Gastrocnemius medialis (tissue), 4 donors: Measurements from ENCODE around the gene MDK. TPM values are rescaled to one million over a fixed set of nuclear protein-coding genes. Genes with fewer than 3 reads are reported as not detected.
A peak's percentile ranks its signal among the peaks of the same experiment; 100 is the strongest.

Experiments used
- ATAC-seq, 2 donors: fragments of 150-250 bp; one replicate each; pipeline ENCODE4 v1.9.1; 2016
- DNase-seq, 2 donors: peaks; one replicate each; pipeline ENCODE4 v3.0.0-alpha.2; 2019
- H3K27ac ChIP-seq, 4 donors: fragments of 200-600 bp; sonication (generic); 1 replicate in 1 of 4; 2 replicates in 3 of 4; pipeline ENCODE4 v1.5.1; 2016 to 2018; ENCODE audit warnings: mild to moderate bottlenecking in 2 of 4, moderate library complexity in 1 of 4
- H3K27me3 ChIP-seq, 3 donors: fragments of 200-600 bp; sonication (generic) in 2 of 3; 1 replicate in 1 of 3; 2 replicates in 2 of 3; pipeline versions ENCODE4 v1.5.1 to v1.6.0; 2016 to 2019; ENCODE audit warnings: mild to moderate bottlenecking in 1 of 3, moderate library complexity in 1 of 3
- H3K36me3 ChIP-seq, 2 donors: fragments of 200-600 bp; sonication (generic) in 1 of 2; one replicate each; pipeline ENCODE4 v1.5.1; 2017 to 2018
- H3K4me1 ChIP-seq, 2 donors: fragments of 200-600 bp; sonication (generic) in 1 of 2; one replicate each; pipeline ENCODE4 v1.5.1; 2016 to 2017; ENCODE audit warnings: mild to moderate bottlenecking in 2 of 2
- H3K4me3 ChIP-seq, 4 donors: fragments of 200-600 bp; sonication (generic) in 3 of 4; 1 replicate in 1 of 4; 2 replicates in 3 of 4; pipeline ENCODE4 v1.5.1; 2016 to 2019; ENCODE audit warnings: mild to moderate bottlenecking in 2 of 4
- H3K9me3 ChIP-seq, 3 donors: fragments of 200-600 bp; sonication (generic) in 2 of 3; 1 replicate in 1 of 3; 2 replicates in 2 of 3; pipeline ENCODE4 v1.5.1; 2016 to 2019
- CTCF ChIP-seq, 5 experiments: fragments of 450-650 bp in 3 of 5; fragments of 200-600 bp in 2 of 5; sonication (generic) in 2 of 5; IDR thresholded peaks in 4 of 5; conservative IDR thresholded peaks in 1 of 5; 1 replicate in 4 of 5; 2 replicates in 1 of 5; pipeline ENCODE4 v1.5.1; 2016 to 2019; ENCODE audit warnings: antibody characterized with exemption in 5 of 5, mild to moderate bottlenecking in 3 of 5, moderate library complexity in 3 of 5
- POLR2A ChIP-seq, 2 donors: fragments of 450-650 bp; IDR thresholded peaks; one replicate each; pipeline ENCODE4 v1.6.1; 2017; ENCODE audit warnings: antibody characterized with exemption in 2 of 2, mild to moderate bottlenecking in 2 of 2, moderate library complexity in 2 of 2
- in situ Hi-C, 4 donors: fragments of 200-750 bp; cut with MboI; loops; one replicate each; pipeline versions ENCODE4 v1.15.0 to v1.8.0; 2017; ENCODE audit warnings: low sequenced_read_pairs in 4 of 4
- intact Hi-C: fragments of 100-400 bp; cut with DNase I; formaldehyde crosslinking; loops from one replicate; pipeline ENCODE4 v1.15.1; 2023; ENCODE audit warnings: low total_unique reads
- total RNA-seq, 4 donors: library from RNA; depleted of rRNA; stranded (reverse); fragments of >200 nt; gene quantifications; one replicate each; pipeline versions ENCODE4 v1.1.0 to v1.2.3, GENCODE V29; 2016

The MDK gene
- total RNA-seq, 4 donors from 2014 or later, result 1.6 to 1.9 TPM; not detected in 2

DNA sequence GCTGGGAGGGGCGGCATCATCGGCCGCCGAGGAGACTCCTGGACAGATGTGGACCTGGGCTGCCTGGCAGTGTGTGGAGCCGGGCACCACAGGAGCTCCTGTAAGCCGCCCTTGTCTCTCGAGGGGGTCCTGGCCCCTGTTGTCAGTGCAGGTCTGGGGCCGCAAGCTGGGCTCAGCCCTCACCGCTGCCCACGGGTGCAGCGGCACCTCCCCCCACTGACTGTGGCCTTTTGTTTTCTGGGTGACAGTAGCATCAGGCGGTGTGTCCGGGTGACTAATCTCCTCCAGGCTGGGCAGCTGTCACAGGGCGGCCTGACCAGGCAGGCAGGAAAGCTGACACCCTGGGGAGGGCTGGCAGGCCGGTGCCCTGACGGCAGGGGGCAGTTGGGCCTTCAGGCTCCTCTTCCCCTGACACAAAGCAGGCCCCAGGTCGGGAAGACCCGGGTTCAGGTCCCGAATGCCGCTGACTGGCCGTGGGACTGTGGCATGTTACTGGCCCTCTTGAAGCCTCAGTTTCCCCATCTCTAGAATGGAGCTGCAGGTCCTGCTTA is 17.9 kb upstream of the MDK start:
- DNase-seq (peak; percentile 95 to 98), ATAC-seq (peak; percentile 63 to 69)
- Histone ChIP-seq H3K27ac (peak overlapping the region; percentile 98 to 100 (median 98)), H3K4me1 (peaks cover 69 to 74% of the 10 kb centered on the region in 2 donors), H3K9me3 (no peaks in the 10 kb centered on the region), H3K36me3 (peaks cover 0 to 8% of the 10 kb centered on the region in 2 donors), H3K27me3 (no peaks in the 10 kb centered on the region), H3K4me3 (peak overlapping the region; percentile 67 to 77 (median 74))
- in situ Hi-C loops (no loop called here), intact Hi-C loops (loop anchor here (1.0 to 10.0 kb wide), 4 partner anchors 16 to 1061 kb away; partner anchors contain the start of genes ARHGAP1, DGKZ, PACSIN3 and PSMC3)
- TF ChIP-seq POLR2A (IDR thresholded peaks at IDR 0.05) (peak; percentile 95 to 96), CTCF (IDR thresholded peaks at IDR 0.05 in 4 of 5, conservative IDR thresholded peaks at IDR 0.05 in 1 of 5) (peak; percentile 35 to 66 (median 62))

- TF ChIP-seq POLR2A (IDR thresholded peaks at IDR 0.05), result no peak
- TF ChIP-seq CTCF (IDR thresholded peaks at IDR 0.05 in 4 of 5, conservative IDR thresholded peaks at IDR 0.05 in 1 of 5), result no peak
- peaks cover 0 to 14% of the 10 kb centered on the region in 2 donors for H3K36me3 ChIP-seq
- intact Hi-C loops, result loop anchor here (5.0 to 10.0 kb wide), 3 partner anchors 338 to 1061 kb away; partner anchors contain the start of genes ARHGAP1, PACSIN3, PSMC3 and ZNF408
- peaks cover 69 to 74% of the 10 kb centered on the region in 2 donors for H3K4me1 ChIP-seq
- no peaks in the 10 kb centered on the region for H3K9me3 ChIP-seq
- no peak for DNase-seq
- in situ Hi-C loops, result no loop called here
- ATAC-seq, result no peak
- peak overlapping the region; percentile 98 to 100 (median 98) for H3K27ac ChIP-seq
- peak overlapping the region; percentile 15 to 77 (median 54) for H3K4me3 ChIP-seq
- H3K27me3 ChIP-seq, result no peaks in the 10 kb centered on the region
These were observed 17.4 kb upstream of the MDK start for GRCh38 chr11:46364056-46364455.

GRCh38 chr11:46364791-46365190 is 16.7 kb upstream of the MDK start:
- no peak for ATAC-seq
- TF ChIP-seq CTCF (IDR thresholded peaks at IDR 0.05 in 4 of 5, conservative IDR thresholded peaks at IDR 0.05 in 1 of 5), result no peak
- TF ChIP-seq POLR2A (IDR thresholded peaks at IDR 0.05), result no peak
- Histone ChIP-seq H3K36me3 (peaks cover 0 to 20% of the 10 kb centered on the region in 2 donors), H3K27me3 (no peaks in the 10 kb centered on the region), H3K27ac (peak overlapping the region; percentile 98 to 100 (median 98)), H3K4me1 (peaks cover 68 to 74% of the 10 kb centered on the region in 2 donors), H3K4me3 (no peak overlapping the region), H3K9me3 (no peaks in the 10 kb centered on the region)
- intact Hi-C loops (loop anchor here (5.0 to 10.0 kb wide), 3 partner anchors 338 to 1060 kb away; partner anchors contain the start of genes ARHGAP1, PACSIN3, PSMC3 and ZNF408), in situ Hi-C loops (no loop called here)
- DNase-seq, result no peak

- no peak for TF ChIP-seq POLR2A (IDR thresholded peaks at IDR 0.05)
- TF ChIP-seq CTCF (IDR thresholded peaks at IDR 0.05 in 4 of 5, conservative IDR thresholded peaks at IDR 0.05 in 1 of 5), result no peak
- intact Hi-C loops (loop anchor here (10.0 kb wide), 2 partner anchors 819 to 1059 kb away; partner anchors contain the start of genes PACSIN3 and PSMC3), in situ Hi-C loops (no loop called here)
- H3K4me3 ChIP-seq, result no peak overlapping the region
- H3K9me3 ChIP-seq, result no peaks in the 10 kb centered on the region
- peaks cover 0 to 35% of the 10 kb centered on the region in 2 donors for H3K36me3 ChIP-seq
- peaks cover 53 to 61% of the 10 kb centered on the region in 2 donors for H3K4me1 ChIP-seq
- H3K27me3 ChIP-seq, result no peaks in the 10 kb centered on the region
- peak overlapping the region; percentile 98 to 100 (median 98) for H3K27ac ChIP-seq
- DNase-seq (no peak), ATAC-seq (no peak)
These were observed 15.2 kb upstream of the MDK start for GRCh38 chr11:46366260-46366659.
